T-helper 1 cell treated with Interleukin-12 subunit alpha and Interleukin-12 subunit beta and Interleukin-4 antibody, amounts not matched to agents 30 μg/mL and 1 μg/mL, for 36 hours (primary cell): ENCODE data around the gene ACTN1.

Experiments
- H3K27ac Mint-ChIP-seq: one replicate; pipeline ENCODE4 v1.8.0; 2021; ENCODE audit warnings: mild to moderate bottlenecking, mixed read lengths
- H3K27me3 Mint-ChIP-seq: one replicate; pipeline ENCODE4 v1.8.0; 2021; ENCODE audit warnings: low read depth, mixed read lengths
- H3K36me3 Mint-ChIP-seq: one replicate; pipeline ENCODE4 v1.8.0; 2021; ENCODE audit warnings: low read depth, mixed read lengths
- H3K4me1 Mint-ChIP-seq: one replicate; pipeline ENCODE4 v1.8.0; 2021; ENCODE audit warnings: low read depth, mixed read lengths
- H3K4me3 Mint-ChIP-seq: one replicate; pipeline ENCODE4 v1.8.0; 2021; ENCODE audit warnings: mild to moderate bottlenecking, moderate library complexity, mixed read lengths
- H3K9me3 Mint-ChIP-seq: one replicate; pipeline ENCODE4 v1.8.0; 2021; ENCODE audit warnings: mixed read lengths

ACTN1 gene

GRCh38 chr14:68943107-68943506, 36.0 kb downstream of the ACTN1 start:
- H3K9me3 Mint-ChIP-seq = no peaks in the 10 kb centered on the region
- H3K36me3 Mint-ChIP-seq = no peaks in the 10 kb centered on the region
- H3K27ac Mint-ChIP-seq = no peak overlapping the region
- no peak overlapping the region for H3K4me3 Mint-ChIP-seq
- H3K4me1 Mint-ChIP-seq = peaks cover 5% of the 10 kb centered on the region
- H3K27me3 Mint-ChIP-seq = no peaks in the 10 kb centered on the region

- Mint-ChIP-seq H3K4me1 (peaks cover 7% of the 10 kb centered on the region), H3K27me3 (no peaks in the 10 kb centered on the region), H3K36me3 (no peaks in the 10 kb centered on the region), H3K27ac (no peak overlapping the region), H3K9me3 (no peaks in the 10 kb centered on the region), H3K4me3 (no peak overlapping the region)
These were observed 36.6 kb downstream of the ACTN1 start for GRCh38 chr14:68942296-68943035.

- H3K36me3 Mint-ChIP-seq = no peaks in the 10 kb centered on the region
- no peak overlapping the region for H3K27ac Mint-ChIP-seq
- no peak overlapping the region for H3K4me3 Mint-ChIP-seq
- no peaks in the 10 kb centered on the region for H3K27me3 Mint-ChIP-seq
- no peaks in the 10 kb centered on the region for H3K9me3 Mint-ChIP-seq
- peaks cover 7% of the 10 kb centered on the region for H3K4me1 Mint-ChIP-seq
These were observed 37.3 kb downstream of the ACTN1 start for GRCh38 chr14:68941820-68942219.

- Mint-ChIP-seq H3K4me1 (peaks cover 7% of the 10 kb centered on the region), H3K36me3 (no peaks in the 10 kb centered on the region), H3K27ac (no peak overlapping the region), H3K4me3 (no peak overlapping the region), H3K27me3 (no peaks in the 10 kb centered on the region), H3K9me3 (no peaks in the 10 kb centered on the region)
These were observed 38.4 kb downstream of the ACTN1 start for GRCh38 chr14:68940614-68941185.

- Mint-ChIP-seq H3K4me1 (peaks cover 4% of the 10 kb centered on the region), H3K27ac (no peak overlapping the region), H3K27me3 (no peaks in the 10 kb centered on the region), H3K4me3 (no peak overlapping the region), H3K9me3 (no peaks in the 10 kb centered on the region), H3K36me3 (no peaks in the 10 kb centered on the region)
These were observed 39.0 kb downstream of the ACTN1 start for GRCh38 chr14:68939893-68940613.

- H3K36me3 Mint-ChIP-seq = no peaks in the 10 kb centered on the region
- H3K4me3 Mint-ChIP-seq = no peak overlapping the region
- no peak overlapping the region for H3K27ac Mint-ChIP-seq
- H3K27me3 Mint-ChIP-seq = no peaks in the 10 kb centered on the region
- no peaks in the 10 kb centered on the region for H3K9me3 Mint-ChIP-seq
- H3K4me1 Mint-ChIP-seq = peaks cover 3% of the 10 kb centered on the region
These were observed 39.8 kb downstream of the ACTN1 start for GRCh38 chr14:68939181-68939892.

- H3K9me3 Mint-ChIP-seq = no peaks in the 10 kb centered on the region
- H3K36me3 Mint-ChIP-seq = no peaks in the 10 kb centered on the region
- no peak overlapping the region for H3K27ac Mint-ChIP-seq
- H3K4me3 Mint-ChIP-seq = no peak overlapping the region
- H3K4me1 Mint-ChIP-seq = peaks cover 3% of the 10 kb centered on the region
- H3K27me3 Mint-ChIP-seq = no peaks in the 10 kb centered on the region
These were observed 40.6 kb downstream of the ACTN1 start for GRCh38 chr14:68938271-68939150.

GRCh38 chr14:68937471-68938270, 41.4 kb downstream of the ACTN1 start:
- Mint-ChIP-seq H3K27ac (no peak overlapping the region), H3K27me3 (no peaks in the 10 kb centered on the region), H3K4me3 (no peak overlapping the region), H3K9me3 (no peaks in the 10 kb centered on the region), H3K4me1 (peaks cover 3% of the 10 kb centered on the region), H3K36me3 (no peaks in the 10 kb centered on the region)

- H3K4me3 Mint-ChIP-seq = no peak overlapping the region
- H3K36me3 Mint-ChIP-seq = no peaks in the 10 kb centered on the region
- no peaks in the 10 kb centered on the region for H3K9me3 Mint-ChIP-seq
- H3K4me1 Mint-ChIP-seq = peaks cover 4% of the 10 kb centered on the region
- H3K27me3 Mint-ChIP-seq = no peaks in the 10 kb centered on the region
- no peak overlapping the region for H3K27ac Mint-ChIP-seq
These were observed 42.1 kb downstream of the ACTN1 start for GRCh38 chr14:68936980-68937379.

GRCh38 chr14:68936476-68936875, 42.6 kb downstream of the ACTN1 start:
- H3K27me3 Mint-ChIP-seq = no peaks in the 10 kb centered on the region
- H3K27ac Mint-ChIP-seq = no peak overlapping the region
- no peaks in the 10 kb centered on the region for H3K9me3 Mint-ChIP-seq
- no peaks in the 10 kb centered on the region for H3K36me3 Mint-ChIP-seq
- H3K4me1 Mint-ChIP-seq = peaks cover 5% of the 10 kb centered on the region
- H3K4me3 Mint-ChIP-seq = no peak overlapping the region

GRCh38 chr14:68935761-68936214, 43.3 kb downstream of the ACTN1 start:
- H3K27ac Mint-ChIP-seq = no peak overlapping the region
- no peaks in the 10 kb centered on the region for H3K9me3 Mint-ChIP-seq
- H3K27me3 Mint-ChIP-seq = no peaks in the 10 kb centered on the region
- H3K4me3 Mint-ChIP-seq = no peak overlapping the region
- peaks cover 5% of the 10 kb centered on the region for H3K4me1 Mint-ChIP-seq
- H3K36me3 Mint-ChIP-seq = no peaks in the 10 kb centered on the region

GRCh38 chr14:68934066-68934465, 45.0 kb downstream of the ACTN1 start:
- H3K27ac Mint-ChIP-seq = no peak overlapping the region
- H3K4me1 Mint-ChIP-seq = peaks cover 5% of the 10 kb centered on the region

GRCh38 chr14:68932686-68933085, 46.4 kb downstream of the ACTN1 start:
- H3K27ac Mint-ChIP-seq = no peak overlapping the region
- H3K9me3 Mint-ChIP-seq = no peaks in the 10 kb centered on the region
- no peaks in the 10 kb centered on the region for H3K36me3 Mint-ChIP-seq
- no peak overlapping the region for H3K4me3 Mint-ChIP-seq
- peaks cover 11% of the 10 kb centered on the region for H3K4me1 Mint-ChIP-seq
- H3K27me3 Mint-ChIP-seq = no peaks in the 10 kb centered on the region

More at GRCh38 chr14:68934066-68934465, 45.0 kb downstream of the ACTN1 start:
- Mint-ChIP-seq H3K36me3 (no peaks in the 10 kb centered on the region), H3K27me3 (no peaks in the 10 kb centered on the region), H3K9me3 (no peaks in the 10 kb centered on the region), H3K4me3 (no peak overlapping the region)
